Posterior cingulate gyrus (tissue), 11 donors: ENCODE data around the gene OSBPL2.

Source experiments
- DNase-seq, 10 donors: peaks; one replicate each; pipeline versions ENCODE4 v3.0.0 to v3.0.0-alpha.2; 2020 to 2021; ENCODE audit warnings: mixed read lengths in 3 of 10
- intact Hi-C: fragments of 100-400 bp; cut with DNase I; formaldehyde crosslinking; loops from one replicate; pipeline ENCODE4 v1.15.1; 2023

OSBPL2 gene

DNA sequence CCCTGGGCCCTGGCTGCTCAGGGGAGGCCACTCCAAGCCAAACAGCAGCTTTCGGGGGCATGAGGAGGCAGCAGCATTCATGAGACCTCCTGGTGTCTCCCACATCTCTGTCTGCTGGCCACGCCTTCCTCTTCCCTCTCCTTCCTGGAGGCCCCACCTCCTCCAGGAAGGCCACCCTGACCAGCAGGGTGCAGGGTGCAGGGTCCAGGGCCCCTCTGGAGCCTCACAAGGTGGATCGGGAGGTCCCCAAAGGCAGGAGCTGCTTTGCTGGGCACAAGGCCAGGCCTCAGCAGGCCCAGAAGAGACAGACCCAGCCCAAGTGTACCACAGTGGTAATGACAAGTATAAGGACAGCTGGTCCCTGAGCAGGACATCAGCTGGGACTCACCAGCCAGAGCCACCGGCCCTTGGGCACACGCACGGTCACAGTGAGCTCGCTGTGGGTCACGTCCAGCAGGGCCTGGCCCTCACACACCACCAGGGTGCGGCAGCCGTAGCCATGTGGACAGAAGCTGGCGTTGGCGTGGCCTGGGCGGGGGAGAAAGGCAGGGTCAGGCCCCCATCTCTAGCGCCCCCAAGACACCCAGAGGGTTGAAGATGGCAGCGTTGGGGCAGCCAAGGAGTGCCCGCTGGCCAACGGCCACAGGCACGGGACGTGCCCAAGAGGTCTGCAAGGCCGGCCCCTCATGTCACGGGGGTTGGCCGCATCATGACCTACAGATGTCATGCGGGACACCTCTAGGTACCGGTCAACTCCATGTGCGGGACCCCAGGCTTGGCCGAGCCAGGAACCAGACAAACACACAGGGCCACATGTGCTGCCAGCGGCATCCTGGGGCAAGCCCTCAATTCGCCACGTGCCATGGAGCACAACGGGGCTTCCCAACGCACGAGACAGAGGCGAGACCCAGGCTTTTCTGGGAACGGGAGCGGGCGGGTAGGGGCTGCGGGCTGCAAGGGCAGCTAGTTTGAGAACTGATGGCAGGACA, 91.4 kb downstream of the OSBPL2 start:
- intact Hi-C loops = no loop called here
- DNase-seq = no peak

- no peak for DNase-seq
- intact Hi-C loops = no loop called here
These were observed 92.4 kb downstream of the OSBPL2 start for GRCh38 chr20:62330576-62331317.

- intact Hi-C loops = no loop called here
These were observed 93.0 kb downstream of the OSBPL2 start for GRCh38 chr20:62331347-62331746.

DNA sequence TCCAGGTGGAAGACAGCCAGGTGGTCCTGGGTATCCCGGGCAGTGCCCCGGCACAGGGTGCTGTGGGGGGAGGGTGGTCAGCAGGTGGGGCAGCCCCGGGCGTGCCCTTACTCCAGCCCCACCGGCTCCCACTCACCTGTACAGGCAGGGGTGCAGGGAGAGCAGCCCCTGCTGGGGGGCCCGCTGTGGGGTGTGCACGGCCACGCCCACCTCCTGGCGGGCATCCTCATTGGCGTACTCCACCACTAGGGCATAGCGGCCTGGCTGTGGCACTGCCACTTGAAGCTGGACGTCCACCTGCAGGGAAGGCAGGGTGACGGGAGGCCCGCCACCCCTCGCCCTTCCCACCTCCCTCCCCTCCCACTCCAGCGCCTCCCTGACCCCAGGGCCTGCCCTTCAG, 94.1 kb downstream of the OSBPL2 start:
- intact Hi-C loops = no loop called here

More at GRCh38 chr20:62331347-62331746, 93.0 kb downstream of the OSBPL2 start:
- DNase-seq = no peak

DNA sequence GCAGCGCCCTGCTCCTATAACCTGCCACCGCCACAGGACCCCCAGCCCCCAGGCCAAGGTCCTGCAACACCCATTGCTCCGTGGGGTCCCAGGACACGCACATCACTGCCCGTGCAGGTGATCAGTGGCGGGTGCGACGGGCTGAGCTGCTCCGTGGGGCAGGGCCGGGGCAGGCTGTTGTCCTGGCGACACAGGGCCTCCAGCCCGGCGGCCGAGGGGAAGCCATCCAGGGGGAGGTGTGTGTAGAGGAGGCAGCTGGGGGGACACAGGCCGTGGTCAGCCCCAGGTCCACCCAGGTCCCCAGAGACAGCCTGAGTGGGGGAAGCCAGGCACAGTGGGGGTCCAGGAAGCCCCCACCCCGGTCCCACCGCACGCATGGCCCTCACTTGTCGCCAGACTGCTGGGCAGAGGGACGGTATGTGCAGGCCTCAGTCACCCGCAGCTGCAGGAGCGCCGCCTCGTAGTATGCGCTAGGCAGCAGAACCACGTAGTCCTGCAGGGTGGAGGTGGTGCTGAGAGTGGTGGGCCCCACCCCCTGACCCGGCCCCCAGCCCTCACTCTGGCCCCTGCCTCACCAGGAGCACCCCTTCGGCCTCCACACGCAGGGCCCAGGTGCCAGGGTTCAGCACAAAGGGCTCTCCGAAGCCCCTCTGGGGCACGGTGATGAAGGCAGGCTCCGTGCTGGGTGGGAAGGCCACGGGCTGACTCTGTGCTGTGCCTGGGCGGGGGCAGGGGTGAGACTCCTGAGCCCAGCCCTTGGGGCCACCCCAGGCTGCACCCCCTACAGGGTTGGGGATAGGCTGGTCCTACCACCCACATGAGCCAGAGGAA, 94.9 kb downstream of the OSBPL2 start:
- no peak for DNase-seq
- intact Hi-C loops = no loop called here

More for the DNA sequence above, 94.1 kb downstream of the OSBPL2 start:
- DNase-seq = no peak

- DNase-seq = no peak
- intact Hi-C loops = no loop called here
These were observed 95.7 kb downstream of the OSBPL2 start for GRCh38 chr20:62333820-62334595.

DNA sequence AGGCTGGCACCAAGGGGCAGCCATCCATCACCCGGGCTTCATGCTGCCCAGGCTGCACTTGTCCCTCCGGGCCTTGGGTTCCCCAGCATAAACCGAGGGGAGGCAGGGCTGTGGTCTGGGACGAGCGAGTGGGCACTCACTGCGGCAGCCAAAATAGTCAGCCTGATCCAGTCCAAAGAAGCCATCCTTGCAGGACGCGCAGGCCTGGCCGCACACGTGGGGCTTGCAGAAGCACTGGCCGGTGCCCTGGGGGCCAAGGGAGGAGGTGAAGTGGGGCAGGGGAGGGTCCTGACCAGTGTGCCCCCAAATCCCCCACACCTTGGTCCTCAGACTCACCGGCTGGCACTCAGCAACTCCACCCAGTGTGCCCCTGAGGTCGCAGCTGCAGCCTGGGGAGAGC, 96.6 kb downstream of the OSBPL2 start:
- DNase-seq = no peak
- intact Hi-C loops = no loop called here

DNA sequence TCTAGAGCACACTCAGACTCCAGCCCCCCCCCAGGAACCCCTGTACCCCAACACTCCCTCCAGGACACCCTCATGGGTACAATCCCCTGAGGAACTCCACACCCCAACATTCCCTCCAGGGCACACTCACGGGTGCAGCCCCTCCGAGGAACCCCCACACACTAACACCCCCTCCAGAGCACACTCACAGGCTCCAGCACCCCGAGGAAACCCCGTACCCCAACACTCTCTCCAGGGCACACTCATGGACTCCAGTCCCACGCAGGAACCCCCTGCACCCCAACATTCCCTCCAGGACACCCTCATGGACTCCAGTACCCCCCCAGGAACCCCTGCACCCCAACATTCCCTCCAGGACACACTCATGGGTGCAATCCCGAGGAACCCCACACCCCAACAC, 97.2 kb downstream of the OSBPL2 start:
- intact Hi-C loops = no loop called here
- no peak for DNase-seq

DNA sequence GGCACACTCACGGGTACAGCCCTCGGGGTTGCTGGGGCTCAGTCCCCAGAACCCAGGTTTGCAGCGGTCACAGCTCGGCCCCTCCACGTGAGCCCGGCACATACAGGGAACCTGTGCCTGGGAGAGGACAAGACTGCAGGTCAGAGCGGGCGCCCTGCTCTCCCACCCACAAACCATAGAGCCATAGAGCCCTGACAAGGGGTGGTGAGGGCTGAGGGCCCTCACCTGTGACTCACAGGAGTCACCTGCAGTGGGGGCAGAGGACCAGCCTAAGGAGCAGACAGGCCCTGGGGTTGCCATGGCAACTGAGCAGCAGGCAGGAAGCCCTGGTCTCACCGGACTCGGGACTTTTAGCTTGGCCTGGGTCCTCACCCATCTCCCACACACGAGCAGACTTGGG, 98.0 kb downstream of the OSBPL2 start:
- DNase-seq = no peak
- intact Hi-C loops = no loop called here

GRCh38 chr20:62336775-62337557, 98.6 kb downstream of the OSBPL2 start:
- intact Hi-C loops = no loop called here
- DNase-seq = no peak

- intact Hi-C loops = no loop called here
- no peak for DNase-seq
These were observed 99.4 kb downstream of the OSBPL2 start for GRCh38 chr20:62337558-62338293.

DNA sequence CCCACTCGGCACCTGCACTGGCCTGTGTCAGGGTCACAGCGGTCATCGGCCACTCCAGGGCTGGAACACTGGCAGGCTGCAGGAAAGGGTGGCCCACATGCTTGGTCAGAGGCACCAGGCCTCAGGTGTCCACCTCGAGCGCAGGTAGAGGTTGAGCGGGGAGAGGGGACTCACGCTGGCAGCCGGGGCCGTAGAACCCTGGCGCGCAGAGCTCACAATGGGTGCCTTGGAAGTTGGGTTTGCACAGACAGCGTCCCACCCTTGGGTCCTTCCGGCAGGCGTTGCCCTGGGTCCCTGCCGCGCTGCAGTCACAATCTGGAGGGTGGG, 99.9 kb downstream of the OSBPL2 start:
- intact Hi-C loops = no loop called here
- DNase-seq = no peak

DNA sequence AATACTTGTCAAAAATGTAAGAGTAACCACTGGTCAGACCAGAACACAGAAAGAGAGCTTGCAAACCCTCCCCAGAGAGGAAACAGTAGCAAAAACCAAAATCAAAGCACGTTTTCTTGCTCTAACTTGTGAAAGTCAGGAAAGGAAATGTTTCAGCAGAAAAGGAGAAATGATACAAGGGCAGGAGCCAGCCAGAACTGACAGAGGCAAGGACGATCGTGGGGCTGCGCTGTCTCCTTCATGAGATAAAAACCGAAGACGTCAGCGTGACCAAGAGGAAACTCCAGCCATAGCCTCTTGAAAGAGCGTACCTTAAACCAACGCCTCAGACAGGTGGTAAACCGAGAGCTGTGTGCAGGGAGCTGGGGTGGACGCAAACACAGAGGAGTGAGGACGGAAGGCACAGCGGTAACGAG, 101.3 kb downstream of the OSBPL2 start:
- no peak for DNase-seq
- intact Hi-C loops = no loop called here

DNA sequence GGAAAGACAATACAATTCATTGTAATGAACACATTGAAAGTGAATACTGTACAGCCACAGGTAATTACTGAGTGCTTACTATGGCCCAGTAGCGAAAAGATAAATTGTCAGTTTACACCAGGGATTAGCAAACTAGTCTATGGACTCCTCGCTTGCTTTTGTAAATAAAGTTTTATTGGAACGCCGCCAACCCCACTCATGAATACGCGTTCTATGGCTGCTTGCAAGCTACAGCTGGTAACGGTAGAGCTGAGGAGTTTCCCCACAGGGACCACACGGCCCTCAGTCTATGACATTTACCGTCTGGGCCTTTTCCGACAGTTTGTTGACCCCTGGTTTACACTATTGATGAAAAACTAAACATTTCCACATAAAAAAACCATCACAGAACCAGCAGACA, 104.6 kb downstream of the OSBPL2 start:
- DNase-seq = no peak
- intact Hi-C loops = no loop called here

- no peak for DNase-seq
- intact Hi-C loops = no loop called here
These were observed 105.8 kb downstream of the OSBPL2 start for GRCh38 chr20:62344092-62344491.

GRCh38 chr20:62344782-62345181, 106.5 kb downstream of the OSBPL2 start:
- intact Hi-C loops = no loop called here
- no peak for DNase-seq
